Measurements from ENCODE around the gene PCDHB16.

DNA sequence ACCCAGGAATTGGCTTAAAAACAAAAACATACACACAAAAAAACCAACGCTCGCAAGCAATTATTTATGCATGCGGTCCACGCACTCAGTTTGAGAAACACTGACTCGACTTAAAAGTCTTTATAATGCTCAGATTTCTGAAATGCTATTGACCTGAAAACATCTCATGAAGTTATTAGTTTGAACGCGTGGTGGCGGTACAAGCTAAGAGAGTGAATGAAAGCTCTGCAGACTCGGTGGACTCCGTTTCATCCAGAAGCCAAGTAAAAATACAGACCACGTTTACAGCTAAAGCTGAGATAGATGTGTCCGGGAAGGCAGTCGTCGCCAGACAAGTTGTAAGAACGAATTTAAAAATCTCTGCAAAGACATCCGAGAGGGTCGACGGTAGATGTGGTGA lies 32.4 kb upstream of the PCDHB16 start, which contains the start of gene PCDHB6:
- TF ChIP-seq, protein P1, sequence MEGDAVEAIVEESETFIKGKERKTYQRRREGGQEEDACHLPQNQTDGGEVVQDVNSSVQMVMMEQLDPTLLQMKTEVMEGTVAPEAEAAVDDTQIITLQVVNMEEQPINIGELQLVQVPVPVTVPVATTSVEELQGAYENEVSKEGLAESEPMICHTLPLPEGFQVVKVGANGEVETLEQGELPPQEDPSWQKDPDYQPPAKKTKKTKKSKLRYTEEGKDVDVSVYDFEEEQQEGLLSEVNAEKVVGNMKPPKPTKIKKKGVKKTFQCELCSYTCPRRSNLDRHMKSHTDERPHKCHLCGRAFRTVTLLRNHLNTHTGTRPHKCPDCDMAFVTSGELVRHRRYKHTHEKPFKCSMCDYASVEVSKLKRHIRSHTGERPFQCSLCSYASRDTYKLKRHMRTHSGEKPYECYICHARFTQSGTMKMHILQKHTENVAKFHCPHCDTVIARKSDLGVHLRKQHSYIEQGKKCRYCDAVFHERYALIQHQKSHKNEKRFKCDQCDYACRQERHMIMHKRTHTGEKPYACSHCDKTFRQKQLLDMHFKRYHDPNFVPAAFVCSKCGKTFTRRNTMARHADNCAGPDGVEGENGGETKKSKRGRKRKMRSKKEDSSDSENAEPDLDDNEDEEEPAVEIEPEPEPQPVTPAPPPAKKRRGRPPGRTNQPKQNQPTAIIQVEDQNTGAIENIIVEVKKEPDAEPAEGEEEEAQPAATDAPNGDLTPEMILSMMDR (IDR thresholded peaks at IDR 0.05; ENCODE audit: insufficient read depth, low read length, poor library complexity, severe bottlenecking), result peak; percentile 32
- TF ChIP-seq EZH2phosphoT487 (conservative IDR thresholded peaks at IDR 0.05; ENCODE audit: low read length), result no peak

Measured in SU-DHL-6 (cell line).